Peyer's patch (tissue), 4 donors: ENCODE measurements around the gene TIGD3.

Experiments used
- CTCF ChIP-seq, 6 experiments: fragments of 450-650 bp in 4 of 6; fragments of 200-600 bp in 2 of 6; sonication (generic) in 1 of 6; IDR thresholded peaks; one replicate each; pipeline ENCODE4 v1.5.1; 2017 to 2019; ENCODE audit warnings: antibody characterized with exemption in 6 of 6, mild to moderate bottlenecking in 3 of 6, moderate library complexity in 1 of 6
- POLR2A ChIP-seq, 2 donors: fragments of 450-650 bp; IDR thresholded peaks; one replicate each; pipeline ENCODE4 v1.5.1; 2017; ENCODE audit warnings: antibody characterized with exemption in 2 of 2, mild to moderate bottlenecking in 2 of 2, moderate library complexity in 2 of 2

GRCh38 chr11:65340226-65340625, 14.3 kb upstream of the TIGD3 start:
- TF ChIP-seq POLR2A (IDR thresholded peaks at IDR 0.05) = no peak
- TF ChIP-seq CTCF (IDR thresholded peaks at IDR 0.05) = no peak
